H1 (cell line): Measurements from ENCODE around the gene CPED1. TPM values are rescaled to one million over a fixed set of nuclear protein-coding genes. Genes with fewer than 3 reads are reported as not detected.

Source experiments
- CTCF ChIA-PET: fragments of 300-600 bp; sonication (Branson Sonifier 250); formaldehyde crosslinking; loops from one replicate; lab custom pipeline; 2021; ENCODE audit not compliant: partially characterized antibody; lab: Charles Lee
- POLR2A ChIA-PET: fragments of 300-600 bp; sonication (Branson Sonifier 250); formaldehyde crosslinking; loops from one replicate; lab custom pipeline; 2021; ENCODE audit warnings: inconsistent platforms; ENCODE audit not compliant: partially characterized antibody; lab: Charles Lee
- DNase-seq, 2 experiments: peaks; one replicate each; pipeline versions ENCODE4 v3.0.0 to v3.0.0-alpha.2; 2010 to 2022; ENCODE audit warnings: low spot score in 2 of 2, low read depth in 1 of 2, mixed read lengths in 1 of 2
- FAIRE-seq: peaks from 2 replicates; lab custom pipeline; 2011; peaks lifted over from hg19 to GRCh38; lab: Jason Lieb, UNC
- H2AFZ ChIP-seq: 2 replicates; pipeline ENCODE4 v1.8.1; 2012; ENCODE audit warnings: low read length, inconsistent platforms
- H2AK5ac ChIP-seq: 2 replicates; pipeline ENCODE4 v1.6.1; 2013; ENCODE audit warnings: low read depth, low read length
- H2BK120ac ChIP-seq: replicated peaks from 2 replicates; pipeline ENCODE3; 2013; ENCODE audit warnings: low read depth, low read length, inconsistent platforms
- H2BK12ac ChIP-seq: 2 replicates; pipeline ENCODE4 v1.6.1; 2013; ENCODE audit warnings: low read depth, low read length
- H2BK15ac ChIP-seq: 2 replicates; pipeline ENCODE4 v1.6.1; 2013; ENCODE audit warnings: low read length
- H2BK20ac ChIP-seq: 2 replicates; pipeline ENCODE4 v1.6.1; 2013; ENCODE audit warnings: low read length
- H2BK5ac ChIP-seq: 2 replicates; pipeline ENCODE4 v1.6.1; 2013; ENCODE audit warnings: low read depth, low read length
- H3K14ac ChIP-seq: 2 replicates; pipeline ENCODE4 v1.6.1; 2013; ENCODE audit warnings: inconsistent platforms; ENCODE audit not compliant: insufficient read length
- H3K18ac ChIP-seq: 2 replicates; pipeline ENCODE4 v1.6.1; 2013; ENCODE audit warnings: low read length; ENCODE audit errors: extremely low read depth
- H3K23ac ChIP-seq: 2 replicates; pipeline ENCODE4 v1.6.1; 2013; ENCODE audit warnings: inconsistent platforms; ENCODE audit not compliant: insufficient read length
- H3K23me2 ChIP-seq: 2 replicates; pipeline ENCODE4 v1.6.1; 2013; ENCODE audit warnings: low read depth, low read length
- H3K27ac ChIP-seq: 2 replicates; pipeline ENCODE4 v1.6.1; 2011; ENCODE audit warnings: low read depth, low read length, inconsistent platforms
- H3K27me3 ChIP-seq, 4 experiments: replicated peaks in 1 of 4; 1 replicate in 1 of 4; 2 replicates in 3 of 4; pipeline versions ENCODE4 v1.6.1 to v1.8.1; 2011 to 2013; ENCODE audit warnings: low read length in 3 of 4, mild to moderate bottlenecking in 3 of 4, inconsistent platforms in 2 of 4, mixed read lengths in 2 of 4, moderate library complexity in 1 of 4; ENCODE audit not compliant: control insufficient read depth in 3 of 4, insufficient read depth in 3 of 4; ENCODE audit errors: extremely low read depth in 1 of 4
- H3K36me3 ChIP-seq, 4 experiments: 2 replicates each; pipeline versions ENCODE4 v1.6.1 to v1.8.1; 2011 to 2013; ENCODE audit warnings: mild to moderate bottlenecking in 4 of 4, low read length in 3 of 4, moderate library complexity in 2 of 4, control low read depth in 1 of 4, inconsistent platforms in 1 of 4; ENCODE audit not compliant: insufficient read depth in 4 of 4, control insufficient read depth in 2 of 4
- H3K4ac ChIP-seq: replicated peaks from 2 replicates; pipeline ENCODE3; 2013; ENCODE audit warnings: low read length, low read depth, mixed read lengths, inconsistent platforms; ENCODE audit not compliant: insufficient read length
- H3K4me1 ChIP-seq, 4 experiments: replicated peaks in 1 of 4; 1 replicate in 1 of 4; 2 replicates in 3 of 4; pipeline versions ENCODE4 v1.6.1 to v1.8.1; 2011 to 2013; ENCODE audit warnings: low read length in 3 of 4, inconsistent platforms in 2 of 4, mixed read lengths in 1 of 4; ENCODE audit not compliant: insufficient read depth in 4 of 4, control insufficient read depth in 3 of 4
- H3K4me2 ChIP-seq, 2 experiments: 2 replicates each; pipeline versions ENCODE4 v1.6.1 to v1.8.1; 2011 to 2013; ENCODE audit warnings: low read depth in 2 of 2, low read length in 2 of 2, control low read depth in 1 of 2, inconsistent platforms in 1 of 2, mild to moderate bottlenecking in 1 of 2; ENCODE audit not compliant: insufficient read depth in 1 of 2
- H3K4me3 ChIP-seq, 4 experiments: fragments of 200-600, 300-600 bp in 1 of 4; sonication (generic), shearing (Covaris generic), sonication (Bioruptor Twin) in 1 of 4; 2 replicates each; pipeline versions ENCODE4 v1.5.1 to v1.8.1; 2011 to 2016; ENCODE audit warnings: low read length in 4 of 4, low read depth in 3 of 4, control low read depth in 2 of 4, inconsistent platforms in 2 of 4, mild to moderate bottlenecking in 2 of 4, mixed read lengths in 1 of 4, moderate library complexity in 1 of 4; ENCODE audit not compliant: insufficient read depth in 2 of 4; ENCODE audit errors: extremely low read depth in 1 of 4
- H3K56ac ChIP-seq: replicated peaks from 2 replicates; pipeline ENCODE3; 2013; ENCODE audit warnings: low read depth, mild to moderate bottlenecking, mixed read lengths, low read length, inconsistent platforms; ENCODE audit not compliant: insufficient read length
- H3K79me1 ChIP-seq: 2 replicates; pipeline ENCODE4 v1.6.1; 2013; ENCODE audit warnings: low read depth, low read length, control low read depth
- H3K79me2 ChIP-seq, 2 experiments: 2 replicates each; pipeline versions ENCODE4 v1.6.1 to v1.8.1; 2012 to 2013; ENCODE audit warnings: low read length in 2 of 2, mild to moderate bottlenecking in 2 of 2, inconsistent platforms in 1 of 2; ENCODE audit not compliant: insufficient read depth in 2 of 2, control insufficient read depth in 1 of 2
- H3K9ac ChIP-seq, 4 experiments: replicated peaks in 1 of 4; 1 replicate in 1 of 4; 2 replicates in 3 of 4; pipeline versions ENCODE4 v1.6.1 to v1.8.1; 2011 to 2013; ENCODE audit warnings: low read depth in 3 of 4, low read length in 3 of 4, control low read depth in 2 of 4, mild to moderate bottlenecking in 2 of 4, moderate library complexity in 2 of 4, inconsistent platforms in 1 of 4; ENCODE audit errors: extremely low read depth in 1 of 4
- H3K9me3 ChIP-seq, 2 experiments: 2 replicates each; pipeline versions ENCODE4 v1.6.1 to v1.8.1; 2012 to 2013; ENCODE audit warnings: mild to moderate bottlenecking in 2 of 2, moderate library complexity in 2 of 2, control low read depth in 1 of 2, inconsistent platforms in 1 of 2, low read depth in 1 of 2, low read length in 1 of 2, mixed read lengths in 1 of 2; ENCODE audit not compliant: insufficient read depth in 2 of 2
- H4K20me1 ChIP-seq, 2 experiments: replicated peaks in 1 of 2; 2 replicates each; pipeline versions ENCODE3 to v1.8.1; 2011 to 2013; ENCODE audit warnings: inconsistent platforms in 2 of 2, low read length in 2 of 2, mild to moderate bottlenecking in 1 of 2; ENCODE audit not compliant: insufficient read depth in 2 of 2, control insufficient read depth in 1 of 2
- H4K5ac ChIP-seq: 2 replicates; pipeline ENCODE4 v1.6.1; 2013; ENCODE audit warnings: low read length, low read depth, mixed read lengths, inconsistent platforms; ENCODE audit not compliant: insufficient read length
- H4K8ac ChIP-seq: 2 replicates; pipeline ENCODE4 v1.8.0; 2013; ENCODE audit warnings: mild to moderate bottlenecking, moderate library complexity, low read length, inconsistent platforms; ENCODE audit not compliant: insufficient read depth; ENCODE audit errors: extremely low read depth
- H4K91ac ChIP-seq: replicated peaks from 2 replicates; pipeline ENCODE3; 2013; ENCODE audit warnings: low read length, mixed read lengths, inconsistent platforms; ENCODE audit not compliant: insufficient read length
- BACH1 ChIP-seq: IDR thresholded peaks from 2 replicates; pipeline ENCODE4 v1.6.1; 2012; ENCODE audit warnings: low read length, improper control_type of control experiment
- CEBPB ChIP-seq: IDR thresholded peaks from 2 replicates; pipeline ENCODE4 v1.6.1; 2012; ENCODE audit warnings: low read depth, low read length
- EGR1 ChIP-seq: IDR thresholded peaks from 2 replicates; pipeline ENCODE4 v1.6.1; 2011; ENCODE audit warnings: low read depth, low read length, borderline replicate concordance
- FOSL1 ChIP-seq: IDR thresholded peaks from 2 replicates; pipeline ENCODE4 v1.6.1; 2011; ENCODE audit warnings: mild to moderate bottlenecking, low read depth, low read length, moderate library complexity; ENCODE audit not compliant: insufficient read depth
- HDAC6 ChIP-seq: IDR thresholded peaks from one replicate; pipeline ENCODE4 v1.7.1; 2012; ENCODE audit warnings: low read depth, mild to moderate bottlenecking, inconsistent platforms, low read length, moderate library complexity
- JUND ChIP-seq: IDR thresholded peaks from 2 replicates; pipeline ENCODE4 v1.6.1; 2011; ENCODE audit warnings: mild to moderate bottlenecking, improper control_type of control experiment, low read length
- PHF8 ChIP-seq: fragments of 200-600 bp; sonication (generic); conservative IDR thresholded peaks from 2 replicates; pipeline ENCODE4 v1.7.1; 2012; ENCODE audit warnings: low read depth, mild to moderate bottlenecking, inconsistent platforms, low read length, moderate library complexity
- POLR2A ChIP-seq, 2 experiments: IDR thresholded peaks; 1 replicate in 1 of 2; 2 replicates in 1 of 2; pipeline ENCODE4 v1.6.1; 2011; ENCODE audit warnings: low read depth in 2 of 2, low read length in 2 of 2, mild to moderate bottlenecking in 2 of 2; ENCODE audit errors: control extremely low read depth in 1 of 2
- WGBS, 2 experiments: shearing (Covaris generic) in 1 of 2; methylation state at CpG; one replicate each; pipeline versions ENCODE4 v1.1.6 to v1.1.7; 2013 to 2015; ENCODE audit warnings: low lambda C conversion rate in 2 of 2, mixed read lengths in 2 of 2, inconsistent platforms in 1 of 2, low coverage in 1 of 2, missing lambda C conversion rate in 1 of 2; ENCODE audit not compliant: insufficient replicate concordance in 2 of 2, insufficient coverage in 1 of 2, insufficient read length in 1 of 2; ENCODE audit errors: extremely low coverage in 1 of 2, missing lambda C conversion rate in 1 of 2; 5-methylcytosine and 5-hydroxymethylcytosine counted together
- polyA plus RNA-seq, 7 experiments: library from polyadenylated mRNA; depleted of rRNA in 3 of 7; stranded (reverse) in 5 of 7; unstranded in 2 of 7; fragments of >200 nt in 5 of 7; fragments of 200-250 nt in 2 of 7; gene quantifications; 1 replicate in 5 of 7; 2 replicates in 1 of 7; 4 replicates in 1 of 7; pipeline versions ENCODE4 v1.2.1 to v1.2.3, GENCODE V29; 2011 to 2013; ENCODE audit warnings: missing spikeins in 2 of 7, mixed read lengths in 2 of 7
- total RNA-seq: library from RNA; stranded (reverse); fragmentation: NEBNext Ultra II Directional; extraction: Animal tissue kit (Norgen Biotek cat#: 25700); gene quantifications from 2 replicates; pipeline ENCODE4 v1.2.1, GENCODE V29; 2021

The CPED1 gene
- total and polyA plus RNA-seq, 2 of the 8 experiments (the other 6 are each of a cell fraction or from before 2014, with no cell fraction given): 0.08 to 0.39 TPM

GRCh38 chr7:121181357-121181756, 192.8 kb downstream of the CPED1 start:
- Histone ChIP-seq H3K9ac (no peak overlapping the region), H3K79me1 (no peaks in the 10 kb centered on the region), H2BK20ac (no peak overlapping the region), H3K27me3 (no peaks in the 10 kb centered on the region), H3K23ac (no peak overlapping the region), H2BK120ac (no peak overlapping the region), H3K36me3 (no peaks in the 10 kb centered on the region), H2BK12ac (no peak overlapping the region), H2BK15ac (no peak overlapping the region), H3K23me2 (no peaks in the 10 kb centered on the region), H2AFZ (no peak overlapping the region)
- TF ChIP-seq FOSL1: no peak
- no peak for TF ChIP-seq BACH1
- TF ChIP-seq POLR2A (IDR thresholded peaks at IDR 0.05; ENCODE audit: control extremely low read depth in 1 of 2, low read depth in 2 of 2, low read length in 2 of 2): no peak
- no peak for TF ChIP-seq HDAC6
- TF ChIP-seq JUND: no peak
- TF ChIP-seq PHF8: no peak
- TF ChIP-seq CEBPB: no peak
- no peak for TF ChIP-seq EGR1
- TF ChIP-seq, all 59 proteins: peak for 0
- H3K9me3 ChIP-seq: no peaks in the 10 kb centered on the region
- no peak overlapping the region for H3K56ac ChIP-seq
- H2AK5ac ChIP-seq: no peak overlapping the region
- FAIRE-seq: no peak
- no peaks in the 10 kb centered on the region for H3K79me2 ChIP-seq
- no peak overlapping the region for H4K91ac ChIP-seq
- ChIA-PET POLR2A (no interaction called here), CTCF (interaction anchor here (1.0 kb wide), 1 partner anchor 15 kb away, joined by 3 read pairs; no protein-coding TSS in a partner anchor)
- no peak overlapping the region for H3K18ac ChIP-seq
- H3K27ac ChIP-seq: no peak overlapping the region
- 93% methylated on average over 1 of the region's 1 CpG; no CpG with 5 or more reads in 1 of the 2 experiments for WGBS, 2 experiments
- no peaks in the 10 kb centered on the region for H3K4me1 ChIP-seq
- H2BK5ac ChIP-seq: no peak overlapping the region
- no peak for DNase-seq
- no peak overlapping the region for H3K4ac ChIP-seq
- H4K5ac ChIP-seq: no peak overlapping the region
- no peaks in the 10 kb centered on the region for H4K20me1 ChIP-seq
- H4K8ac ChIP-seq: no peak overlapping the region
- H3K14ac ChIP-seq: no peak overlapping the region
- no peak overlapping the region for H3K4me2 ChIP-seq
- H3K4me3 ChIP-seq: no peak overlapping the region
